HepG2 (cell line): ENCODE measurements around the gene LMOD1. TPM values are rescaled to one million over a fixed set of nuclear protein-coding genes. Genes with fewer than 3 reads are reported as not detected.

Experiments used
- CCAR2 ChIP-seq: fragments of 200-400 bp; formaldehyde crosslinking; optimal IDR thresholded peaks from 2 replicates; pipeline ENCODE3; 2018; ENCODE audit warnings: low read depth, mild to moderate bottlenecking, low read length, moderate library complexity
- FOSL1 ChIP-seq: sonication (generic); formaldehyde crosslinking; IDR thresholded peaks from 2 replicates; pipeline ENCODE4 v1.9.0; 2021; ENCODE audit warnings: missing genetic modification reagents, borderline replicate concordance
- GZF1 ChIP-seq: sonication (generic); formaldehyde crosslinking; IDR thresholded peaks from 2 replicates; pipeline ENCODE4 v1.5.1; 2020; ENCODE audit warnings: mild to moderate bottlenecking, missing genetic modification reagents
- KLF9 ChIP-seq: IDR thresholded peaks from 2 replicates; pipeline ENCODE4 v1.6.1; 2016; ENCODE audit warnings: low read depth
- MTA1 ChIP-seq: sonication (generic); formaldehyde crosslinking; IDR thresholded peaks from 2 replicates; pipeline ENCODE4 v1.4.0; 2020; ENCODE audit warnings: missing genetic modification reagents, mild to moderate bottlenecking, borderline replicate concordance
- MTA3 ChIP-seq: sonication (generic); formaldehyde crosslinking; IDR thresholded peaks from 2 replicates; pipeline ENCODE4 v1.4.0; 2020; ENCODE audit warnings: missing genetic modification reagents
- MXI1 ChIP-seq: IDR thresholded peaks from 3 replicates; pipeline ENCODE4 v1.6.1; 2012; ENCODE audit warnings: low read depth, low read length, inconsistent platforms, borderline replicate concordance
- RFXAP ChIP-seq: sonication (generic); formaldehyde crosslinking; IDR thresholded peaks from 2 replicates; pipeline ENCODE4 v1.4.0; 2020; ENCODE audit warnings: missing genetic modification reagents, borderline replicate concordance
- STAT5B ChIP-seq: sonication (generic); formaldehyde crosslinking; IDR thresholded peaks from 2 replicates; pipeline ENCODE4 v1.4.0; 2020; ENCODE audit warnings: missing genetic modification reagents
- ZBTB20 ChIP-seq: sonication (generic); formaldehyde crosslinking; IDR thresholded peaks from 2 replicates; pipeline ENCODE4 v1.8.1; 2023; ENCODE audit warnings: missing genetic modification reagents, low read depth, mild to moderate bottlenecking, borderline replicate concordance
- ZBTB42 ChIP-seq: sonication (generic); formaldehyde crosslinking; IDR thresholded peaks from 2 replicates; pipeline ENCODE4 v1.5.0; 2020; ENCODE audit warnings: mild to moderate bottlenecking, missing genetic modification reagents
- ZNF12 ChIP-seq: sonication (generic); formaldehyde crosslinking; IDR thresholded peaks from 2 replicates; pipeline ENCODE4 v1.5.0; 2020; ENCODE audit warnings: missing genetic modification reagents
- ZNF160 ChIP-seq: sonication (generic); formaldehyde crosslinking; IDR thresholded peaks from 2 replicates; pipeline ENCODE4 v1.8.0; 2022; ENCODE audit warnings: mild to moderate bottlenecking, inconsistent platforms, missing genetic modification reagents
- polyA plus RNA-seq, 8 experiments: library from polyadenylated mRNA; depleted of rRNA in 3 of 8; stranded (reverse) in 7 of 8; unstranded in 1 of 8; fragments of >200 nt; fragmentation: Illumina TruSeq in 4 of 8; extraction: Trizol in 4 of 8; gene quantifications; 2 replicates each; pipeline versions ENCODE4 v1.2.1 to v1.2.3, GENCODE V29; 2011 to 2016; ENCODE audit warnings: low read depth in 4 of 8, missing spikeins in 1 of 8, mixed read lengths in 1 of 8; ENCODE audit not compliant: insufficient read depth in 1 of 8
- total RNA-seq, 5 experiments: library from RNA; depleted of rRNA; stranded (reverse); fragments of >200 nt; fragmentation: Illumina TruSeq; extraction: Trizol; gene quantifications; 2 replicates each; pipeline ENCODE4 v1.2.3, GENCODE V29; 2016; ENCODE audit warnings: low read depth in 1 of 5
- TF ChIP-seq, protein P1 (sequence below): sonication (generic); formaldehyde crosslinking; IDR thresholded peaks from 2 replicates; pipeline ENCODE4 v1.4.0; 2020; ENCODE audit warnings: mild to moderate bottlenecking, missing genetic modification reagents
- TF ChIP-seq, protein P2 (sequence below): IDR thresholded peaks from 2 replicates; pipeline ENCODE4 v1.6.1; 2016; ENCODE audit warnings: missing compliant biosample characterization, missing genetic modification reagents, borderline replicate concordance
- TF ChIP-seq, protein P3 (sequence below): IDR thresholded peaks from 2 replicates; pipeline ENCODE4 v1.6.1; 2016; ENCODE audit warnings: low read depth, borderline replicate concordance
- TF ChIP-seq, protein P4 (sequence below): sonication (generic); formaldehyde crosslinking; IDR thresholded peaks from 2 replicates; pipeline ENCODE4 v1.5.0; 2020; ENCODE audit warnings: mild to moderate bottlenecking, missing genetic modification reagents, borderline replicate concordance
- TF ChIP-seq, protein P5 (sequence below): sonication (generic); formaldehyde crosslinking; IDR thresholded peaks from 2 replicates; pipeline ENCODE4 v1.8.0; 2022; ENCODE audit warnings: missing genetic modification reagents, mild to moderate bottlenecking, inconsistent platforms, borderline replicate concordance

The LMOD1 gene
- total and polyA plus RNA-seq, 2 of the 13 experiments (the other 11 are each of a cell fraction or from before 2014, with no cell fraction given), result not detected

DNA sequence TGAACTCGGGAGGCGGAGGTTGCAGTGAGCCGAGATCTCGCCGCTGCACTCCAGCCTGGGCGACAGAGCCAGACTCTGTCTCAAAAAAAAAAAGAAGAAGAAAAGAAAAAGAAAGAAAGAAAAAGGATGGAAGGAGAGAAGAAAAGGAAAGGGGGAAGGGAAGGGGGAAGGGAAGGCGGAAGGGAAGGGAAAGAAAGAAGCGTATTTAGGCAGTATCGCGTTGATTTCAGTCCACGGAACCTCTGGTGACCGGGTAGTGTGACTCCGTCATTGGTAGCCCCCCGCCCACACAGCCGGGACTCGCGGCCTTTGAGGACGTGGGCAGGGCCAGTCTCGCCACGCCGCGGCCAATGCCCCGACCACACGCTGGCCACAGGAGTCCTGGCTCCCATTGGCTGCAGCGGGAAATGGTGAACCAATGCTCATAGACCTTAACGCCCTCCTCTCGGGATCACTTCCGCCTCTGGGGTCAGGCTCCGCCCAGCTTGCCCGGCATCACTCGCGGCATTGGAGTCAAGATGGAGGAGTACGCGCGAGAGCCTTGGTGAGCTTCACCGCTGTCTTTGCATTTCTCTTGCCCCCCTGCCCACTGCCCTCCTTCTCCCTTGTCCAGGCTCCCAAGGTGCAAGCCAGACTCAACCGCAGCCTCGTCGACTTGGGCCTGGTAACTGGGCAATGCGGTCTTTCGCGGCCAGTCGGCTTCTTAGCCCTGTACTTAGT lies 8.8 kb upstream of the LMOD1 start, which contains the start of gene TIMM17A (continued):
- TF ChIP-seq MXI1, result peak; percentile 72; the same call in 1 of the 3 replicates
- peak; percentile 48; the same call in 1 of the 2 replicates for TF ChIP-seq KLF9 (CRISPR knock-in tag)
- TF ChIP-seq, protein P1, sequence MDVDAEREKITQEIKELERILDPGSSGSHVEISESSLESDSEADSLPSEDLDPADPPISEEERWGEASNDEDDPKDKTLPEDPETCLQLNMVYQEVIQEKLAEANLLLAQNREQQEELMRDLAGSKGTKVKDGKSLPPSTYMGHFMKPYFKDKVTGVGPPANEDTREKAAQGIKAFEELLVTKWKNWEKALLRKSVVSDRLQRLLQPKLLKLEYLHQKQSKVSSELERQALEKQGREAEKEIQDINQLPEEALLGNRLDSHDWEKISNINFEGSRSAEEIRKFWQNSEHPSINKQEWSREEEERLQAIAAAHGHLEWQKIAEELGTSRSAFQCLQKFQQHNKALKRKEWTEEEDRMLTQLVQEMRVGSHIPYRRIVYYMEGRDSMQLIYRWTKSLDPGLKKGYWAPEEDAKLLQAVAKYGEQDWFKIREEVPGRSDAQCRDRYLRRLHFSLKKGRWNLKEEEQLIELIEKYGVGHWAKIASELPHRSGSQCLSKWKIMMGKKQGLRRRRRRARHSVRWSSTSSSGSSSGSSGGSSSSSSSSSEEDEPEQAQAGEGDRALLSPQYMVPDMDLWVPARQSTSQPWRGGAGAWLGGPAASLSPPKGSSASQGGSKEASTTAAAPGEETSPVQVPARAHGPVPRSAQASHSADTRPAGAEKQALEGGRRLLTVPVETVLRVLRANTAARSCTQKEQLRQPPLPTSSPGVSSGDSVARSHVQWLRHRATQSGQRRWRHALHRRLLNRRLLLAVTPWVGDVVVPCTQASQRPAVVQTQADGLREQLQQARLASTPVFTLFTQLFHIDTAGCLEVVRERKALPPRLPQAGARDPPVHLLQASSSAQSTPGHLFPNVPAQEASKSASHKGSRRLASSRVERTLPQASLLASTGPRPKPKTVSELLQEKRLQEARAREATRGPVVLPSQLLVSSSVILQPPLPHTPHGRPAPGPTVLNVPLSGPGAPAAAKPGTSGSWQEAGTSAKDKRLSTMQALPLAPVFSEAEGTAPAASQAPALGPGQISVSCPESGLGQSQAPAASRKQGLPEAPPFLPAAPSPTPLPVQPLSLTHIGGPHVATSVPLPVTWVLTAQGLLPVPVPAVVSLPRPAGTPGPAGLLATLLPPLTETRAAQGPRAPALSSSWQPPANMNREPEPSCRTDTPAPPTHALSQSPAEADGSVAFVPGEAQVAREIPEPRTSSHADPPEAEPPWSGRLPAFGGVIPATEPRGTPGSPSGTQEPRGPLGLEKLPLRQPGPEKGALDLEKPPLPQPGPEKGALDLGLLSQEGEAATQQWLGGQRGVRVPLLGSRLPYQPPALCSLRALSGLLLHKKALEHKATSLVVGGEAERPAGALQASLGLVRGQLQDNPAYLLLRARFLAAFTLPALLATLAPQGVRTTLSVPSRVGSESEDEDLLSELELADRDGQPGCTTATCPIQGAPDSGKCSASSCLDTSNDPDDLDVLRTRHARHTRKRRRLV (CRISPR knock-in tag), result peak; percentile 83
- TF ChIP-seq MTA3 (CRISPR knock-in tag), result no peak
- TF ChIP-seq GZF1 (CRISPR knock-in tag), result no peak
- TF ChIP-seq, protein P2, sequence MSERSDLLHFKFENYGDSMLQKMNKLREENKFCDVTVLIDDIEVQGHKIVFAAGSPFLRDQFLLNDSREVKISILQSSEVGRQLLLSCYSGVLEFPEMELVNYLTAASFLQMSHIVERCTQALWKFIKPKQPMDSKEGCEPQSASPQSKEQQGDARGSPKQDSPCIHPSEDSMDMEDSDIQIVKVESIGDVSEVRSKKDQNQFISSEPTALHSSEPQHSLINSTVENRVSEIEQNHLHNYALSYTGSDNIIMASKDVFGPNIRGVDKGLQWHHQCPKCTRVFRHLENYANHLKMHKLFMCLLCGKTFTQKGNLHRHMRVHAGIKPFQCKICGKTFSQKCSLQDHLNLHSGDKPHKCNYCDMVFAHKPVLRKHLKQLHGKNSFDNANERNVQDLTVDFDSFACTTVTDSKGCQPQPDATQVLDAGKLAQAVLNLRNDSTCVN (CRISPR knock-in tag), result 0 out of 2 replicates have a peak, but pooled peaks have one; percentile 22
- TF ChIP-seq, protein P3, sequence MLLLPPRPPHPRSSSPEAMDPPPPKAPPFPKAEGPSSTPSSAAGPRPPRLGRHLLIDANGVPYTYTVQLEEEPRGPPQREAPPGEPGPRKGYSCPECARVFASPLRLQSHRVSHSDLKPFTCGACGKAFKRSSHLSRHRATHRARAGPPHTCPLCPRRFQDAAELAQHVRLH, result peak; percentile 79; the same call in 1 of the 2 replicates
- TF ChIP-seq, protein P4, sequence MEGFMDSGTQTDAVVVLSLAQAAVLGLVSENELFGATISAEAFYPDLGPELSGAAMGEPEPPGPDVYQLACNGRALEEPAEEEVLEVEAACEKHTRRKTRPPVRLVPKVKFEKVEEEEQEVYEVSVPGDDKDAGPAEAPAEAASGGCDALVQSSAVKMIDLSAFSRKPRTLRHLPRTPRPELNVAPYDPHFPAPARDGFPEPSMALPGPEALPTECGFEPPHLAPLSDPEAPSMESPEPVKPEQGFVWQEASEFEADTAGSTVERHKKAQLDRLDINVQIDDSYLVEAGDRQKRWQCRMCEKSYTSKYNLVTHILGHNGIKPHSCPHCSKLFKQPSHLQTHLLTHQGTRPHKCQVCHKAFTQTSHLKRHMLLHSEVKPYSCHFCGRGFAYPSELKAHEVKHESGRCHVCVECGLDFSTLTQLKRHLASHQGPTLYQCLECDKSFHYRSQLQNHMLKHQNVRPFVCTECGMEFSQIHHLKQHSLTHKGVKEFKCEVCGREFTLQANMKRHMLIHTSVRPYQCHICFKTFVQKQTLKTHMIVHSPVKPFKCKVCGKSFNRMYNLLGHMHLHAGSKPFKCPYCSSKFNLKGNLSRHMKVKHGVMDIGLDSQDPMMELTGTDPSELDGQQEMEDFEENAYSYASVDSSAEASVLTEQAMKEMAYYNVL (CRISPR knock-in tag), result peak; percentile 96
- 0 out of 2 replicates have a peak, but pooled peaks have one; percentile 65 for TF ChIP-seq ZBTB42 (CRISPR knock-in tag)
- no peak for TF ChIP-seq CCAR2
- TF ChIP-seq ZNF160 (CRISPR knock-in tag), result peak; percentile 71
- TF ChIP-seq MTA1 (CRISPR knock-in tag), result peak; percentile 55; the same call in 1 of the 2 replicates
- no peak for TF ChIP-seq STAT5B (CRISPR knock-in tag)
- 0 out of 2 replicates have a peak, but pooled peaks have one; percentile 63 for TF ChIP-seq ZBTB20 (CRISPR knock-in tag)
- TF ChIP-seq, protein P5, sequence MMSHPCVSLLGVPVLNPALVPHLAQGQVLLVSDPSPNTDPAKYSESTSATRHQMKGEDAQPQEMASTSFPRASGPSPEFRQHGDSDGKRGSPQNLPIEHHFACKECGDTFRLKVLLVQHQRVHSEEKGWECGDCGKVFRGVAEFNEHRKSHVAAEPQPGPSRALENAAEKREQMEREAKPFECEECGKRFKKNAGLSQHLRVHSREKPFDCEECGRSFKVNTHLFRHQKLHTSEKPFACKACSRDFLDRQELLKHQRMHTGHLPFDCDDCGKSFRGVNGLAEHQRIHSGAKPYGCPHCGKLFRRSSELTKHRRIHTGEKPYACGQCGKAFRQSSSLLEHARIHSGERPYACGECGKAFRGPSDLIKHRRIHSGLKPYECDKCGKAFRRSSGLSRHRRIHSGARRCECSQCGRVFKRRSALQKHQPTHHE (CRISPR knock-in tag), result peak; percentile 84; the same call in 1 of the 2 replicates
- TF ChIP-seq ZNF12 (CRISPR knock-in tag), result 0 out of 2 replicates have a peak, but pooled peaks have one; percentile 14
- TF ChIP-seq FOSL1 (CRISPR knock-in tag), result no peak
- TF ChIP-seq RFXAP, result peak; percentile 89
